ENCODE measurements around the gene PPP2R1B. TPM values are rescaled to one million over a fixed set of nuclear protein-coding genes. Genes with fewer than 3 reads are reported as not detected.

PPP2R1B gene
- 10 to 100 TPM; 57.3 to 66.8 (median 59.0) TPM for total RNA-seq

GRCh38 chr11:111765984-111766833, at the start of gene PPP2R1B:
Gene PPP2R1B (minus strand): TSS chr11:111766389. CDS start chr11:111766361, 28 bp downstream.
- Mint-ChIP-seq H3K9me3 (no peaks in the 10 kb centered on the region), H3K27me3 (ENCODE audit: low read depth) (no peaks in the 10 kb centered on the region), H3K4me1 (ENCODE audit: low read depth) (peaks cover 33% of the 10 kb centered on the region), H3K36me3 (ENCODE audit: insufficient read depth) (peaks cover 32% of the 10 kb centered on the region), H3K4me3 (peak within 1 kb of the TSS; percentile 99)
- DNase-seq (peak; percentile 65), ATAC-seq (peak; percentile 98)

GRCh38 chr11:111815489-111815888, 49.3 kb upstream of the PPP2R1B start:
- Mint-ChIP-seq H3K27me3 (ENCODE audit: low read depth) (no peaks in the 10 kb centered on the region), H3K36me3 (ENCODE audit: insufficient read depth) (peaks cover 17% of the 10 kb centered on the region), H3K4me1 (ENCODE audit: low read depth) (no peaks in the 10 kb centered on the region), H3K4me3 (no peak overlapping the region), H3K9me3 (no peaks in the 10 kb centered on the region)
- ATAC-seq (no peak), DNase-seq (no peak)

- no peak for DNase-seq
- Mint-ChIP-seq H3K9me3 (no peaks in the 10 kb centered on the region), H3K36me3 (ENCODE audit: insufficient read depth) (peaks cover 17% of the 10 kb centered on the region), H3K4me1 (ENCODE audit: low read depth) (no peaks in the 10 kb centered on the region), H3K4me3 (no peak overlapping the region), H3K27me3 (ENCODE audit: low read depth) (no peaks in the 10 kb centered on the region)
- no peak for ATAC-seq
Measured at GRCh38 chr11:111814557-111815320, 48.5 kb upstream of the PPP2R1B start.

- Mint-ChIP-seq H3K4me1 (ENCODE audit: low read depth) (no peaks in the 10 kb centered on the region), H3K4me3 (no peak overlapping the region), H3K36me3 (ENCODE audit: insufficient read depth) (peaks cover 17% of the 10 kb centered on the region), H3K9me3 (no peaks in the 10 kb centered on the region), H3K27me3 (ENCODE audit: low read depth) (no peaks in the 10 kb centered on the region)
- DNase-seq (no peak), ATAC-seq (no peak)
Measured at GRCh38 chr11:111814106-111814505, 47.9 kb upstream of the PPP2R1B start.

- no peaks in the 10 kb centered on the region for H3K4me1 Mint-ChIP-seq (ENCODE audit: low read depth)
- no peaks in the 10 kb centered on the region for H3K9me3 Mint-ChIP-seq
- H3K27me3 Mint-ChIP-seq (ENCODE audit: low read depth) = no peaks in the 10 kb centered on the region
- H3K36me3 Mint-ChIP-seq (ENCODE audit: insufficient read depth) = peaks cover 24% of the 10 kb centered on the region
- no peak overlapping the region for H3K4me3 Mint-ChIP-seq
- ATAC-seq = no peak
- DNase-seq = no peak
Measured at GRCh38 chr11:111812211-111812610, 46.0 kb upstream of the PPP2R1B start.

- no peak for ATAC-seq
- H3K4me1 Mint-ChIP-seq (ENCODE audit: low read depth) = no peaks in the 10 kb centered on the region
- no peak for DNase-seq
- peaks cover 24% of the 10 kb centered on the region for H3K36me3 Mint-ChIP-seq (ENCODE audit: insufficient read depth)
- no peak overlapping the region for H3K4me3 Mint-ChIP-seq
- no peaks in the 10 kb centered on the region for H3K27me3 Mint-ChIP-seq (ENCODE audit: low read depth)
- H3K9me3 Mint-ChIP-seq = no peaks in the 10 kb centered on the region
Measured at GRCh38 chr11:111811445-111811844, 45.3 kb upstream of the PPP2R1B start.

GRCh38 chr11:111808834-111809233, 42.6 kb upstream of the PPP2R1B start:
- ATAC-seq (no peak), DNase-seq (no peak)
- Mint-ChIP-seq H3K4me3 (no peak overlapping the region), H3K27me3 (ENCODE audit: low read depth) (no peaks in the 10 kb centered on the region), H3K9me3 (no peaks in the 10 kb centered on the region), H3K4me1 (ENCODE audit: low read depth) (no peaks in the 10 kb centered on the region), H3K36me3 (ENCODE audit: insufficient read depth) (peaks cover 33% of the 10 kb centered on the region)

- no peaks in the 10 kb centered on the region for H3K27me3 Mint-ChIP-seq (ENCODE audit: low read depth)
- no peak overlapping the region for H3K4me3 Mint-ChIP-seq
- H3K4me1 Mint-ChIP-seq (ENCODE audit: low read depth) = no peaks in the 10 kb centered on the region
- ATAC-seq = no peak
- no peak for DNase-seq
- no peaks in the 10 kb centered on the region for H3K9me3 Mint-ChIP-seq
- peaks cover 36% of the 10 kb centered on the region for H3K36me3 Mint-ChIP-seq (ENCODE audit: insufficient read depth)
Measured at GRCh38 chr11:111808063-111808588, 41.9 kb upstream of the PPP2R1B start.

GRCh38 chr11:111807076-111807475, 40.9 kb upstream of the PPP2R1B start:
- no peaks in the 10 kb centered on the region for H3K27me3 Mint-ChIP-seq (ENCODE audit: low read depth)
- no peak overlapping the region for H3K4me3 Mint-ChIP-seq
- no peaks in the 10 kb centered on the region for H3K4me1 Mint-ChIP-seq (ENCODE audit: low read depth)
- DNase-seq (no peak), ATAC-seq (no peak)
- peaks cover 42% of the 10 kb centered on the region for H3K36me3 Mint-ChIP-seq (ENCODE audit: insufficient read depth)
- H3K9me3 Mint-ChIP-seq = no peaks in the 10 kb centered on the region

- peaks cover 2% of the 10 kb centered on the region for H3K4me1 Mint-ChIP-seq (ENCODE audit: low read depth)
- no peaks in the 10 kb centered on the region for H3K27me3 Mint-ChIP-seq (ENCODE audit: low read depth)
- peaks cover 4% of the 10 kb centered on the region for H3K9me3 Mint-ChIP-seq
- no peak overlapping the region for H3K4me3 Mint-ChIP-seq
- H3K36me3 Mint-ChIP-seq (ENCODE audit: insufficient read depth) = peaks cover 66% of the 10 kb centered on the region
- ATAC-seq (no peak), DNase-seq (no peak)
Measured at GRCh38 chr11:111801135-111801534, 34.9 kb upstream of the PPP2R1B start.

- ATAC-seq = no peak
- Mint-ChIP-seq H3K36me3 (ENCODE audit: insufficient read depth) (peaks cover 56% of the 10 kb centered on the region), H3K27me3 (ENCODE audit: low read depth) (no peaks in the 10 kb centered on the region)
Measured at GRCh38 chr11:111798279-111798678, 32.1 kb upstream of the PPP2R1B start.

GRCh38 chr11:111797145-111797581, 31.0 kb upstream of the PPP2R1B start:
- no peaks in the 10 kb centered on the region for H3K27me3 Mint-ChIP-seq (ENCODE audit: low read depth)
- ATAC-seq (no peak), DNase-seq (no peak)
- peaks cover 4% of the 10 kb centered on the region for H3K9me3 Mint-ChIP-seq
- H3K4me1 Mint-ChIP-seq (ENCODE audit: low read depth) = peaks cover 2% of the 10 kb centered on the region
- no peak overlapping the region for H3K4me3 Mint-ChIP-seq
- H3K36me3 Mint-ChIP-seq (ENCODE audit: insufficient read depth) = peaks cover 47% of the 10 kb centered on the region

More at GRCh38 chr11:111798279-111798678, 32.1 kb upstream of the PPP2R1B start:
- H3K4me1 Mint-ChIP-seq (ENCODE audit: low read depth) = peaks cover 2% of the 10 kb centered on the region
- H3K9me3 Mint-ChIP-seq = peaks cover 4% of the 10 kb centered on the region
- DNase-seq = no peak
- H3K4me3 Mint-ChIP-seq = no peak overlapping the region

- Mint-ChIP-seq H3K9me3 (peaks cover 4% of the 10 kb centered on the region), H3K36me3 (ENCODE audit: insufficient read depth) (peaks cover 43% of the 10 kb centered on the region)
Measured at GRCh38 chr11:111796696-111797095, 30.5 kb upstream of the PPP2R1B start.

GRCh38 chr11:111795334-111795985, 29.3 kb upstream of the PPP2R1B start:
- Mint-ChIP-seq H3K36me3 (ENCODE audit: insufficient read depth) (peaks cover 38% of the 10 kb centered on the region), H3K27me3 (ENCODE audit: low read depth) (no peaks in the 10 kb centered on the region)

More at GRCh38 chr11:111796696-111797095, 30.5 kb upstream of the PPP2R1B start:
- peaks cover 2% of the 10 kb centered on the region for H3K4me1 Mint-ChIP-seq (ENCODE audit: low read depth)
- no peaks in the 10 kb centered on the region for H3K27me3 Mint-ChIP-seq (ENCODE audit: low read depth)
- H3K4me3 Mint-ChIP-seq = no peak overlapping the region
- ATAC-seq = no peak
- DNase-seq = no peak

More at GRCh38 chr11:111795334-111795985, 29.3 kb upstream of the PPP2R1B start:
- Mint-ChIP-seq H3K9me3 (peaks cover 4% of the 10 kb centered on the region), H3K4me1 (ENCODE audit: low read depth) (peaks cover 2% of the 10 kb centered on the region), H3K4me3 (no peak overlapping the region)
- DNase-seq = no peak
- no peak for ATAC-seq

All from activated T-cell treated with anti-CD3 and anti-CD28 coated beads, Interleukin-2, amount 50 U/mL, for 4 hours (primary cell).